ENCODE measurements around the gene TRIM72. TPM values are rescaled to one million over a fixed set of nuclear protein-coding genes. Genes with fewer than 3 reads are reported as not detected.

Gene TRIM72
- total and polyA plus RNA-seq, 2 experiments from 2014 or later, result 0.51 TPM; not detected in 1

- TF ChIP-seq, protein P1, sequence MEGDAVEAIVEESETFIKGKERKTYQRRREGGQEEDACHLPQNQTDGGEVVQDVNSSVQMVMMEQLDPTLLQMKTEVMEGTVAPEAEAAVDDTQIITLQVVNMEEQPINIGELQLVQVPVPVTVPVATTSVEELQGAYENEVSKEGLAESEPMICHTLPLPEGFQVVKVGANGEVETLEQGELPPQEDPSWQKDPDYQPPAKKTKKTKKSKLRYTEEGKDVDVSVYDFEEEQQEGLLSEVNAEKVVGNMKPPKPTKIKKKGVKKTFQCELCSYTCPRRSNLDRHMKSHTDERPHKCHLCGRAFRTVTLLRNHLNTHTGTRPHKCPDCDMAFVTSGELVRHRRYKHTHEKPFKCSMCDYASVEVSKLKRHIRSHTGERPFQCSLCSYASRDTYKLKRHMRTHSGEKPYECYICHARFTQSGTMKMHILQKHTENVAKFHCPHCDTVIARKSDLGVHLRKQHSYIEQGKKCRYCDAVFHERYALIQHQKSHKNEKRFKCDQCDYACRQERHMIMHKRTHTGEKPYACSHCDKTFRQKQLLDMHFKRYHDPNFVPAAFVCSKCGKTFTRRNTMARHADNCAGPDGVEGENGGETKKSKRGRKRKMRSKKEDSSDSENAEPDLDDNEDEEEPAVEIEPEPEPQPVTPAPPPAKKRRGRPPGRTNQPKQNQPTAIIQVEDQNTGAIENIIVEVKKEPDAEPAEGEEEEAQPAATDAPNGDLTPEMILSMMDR (IDR thresholded peaks at IDR 0.05; ENCODE audit: low read depth, low read length), result no peak
- H3K9me3 ChIP-seq (ENCODE audit: low read depth), result no peaks in the 10 kb centered on the region
- no peaks in the 10 kb centered on the region for H3K27me3 ChIP-seq
- H3K36me3 ChIP-seq, result peaks cover 62% of the 10 kb centered on the region
- H3K27ac ChIP-seq, result no peak overlapping the region
- H3K4me1 ChIP-seq (ENCODE audit: low read depth), result peaks cover 16% of the 10 kb centered on the region
- H3K4me3 ChIP-seq, result no peak overlapping the region
- no peak for DNase-seq (ENCODE audit: low read depth in 1 of 2, low spot score in 1 of 2)
Measured at GRCh38 chr16:31183432-31184428, 30.2 kb upstream of the TRIM72 start.

GRCh38 chr16:31184888-31185287 lies 29.0 kb upstream of the TRIM72 start:
- no peak overlapping the region for H3K27ac ChIP-seq
- no peak for DNase-seq (ENCODE audit: low read depth in 1 of 2, low spot score in 1 of 2)
- H3K4me3 ChIP-seq, result no peak overlapping the region
- no peaks in the 10 kb centered on the region for H3K27me3 ChIP-seq
- peaks cover 16% of the 10 kb centered on the region for H3K4me1 ChIP-seq (ENCODE audit: low read depth)
- H3K9me3 ChIP-seq (ENCODE audit: low read depth), result no peaks in the 10 kb centered on the region
- TF ChIP-seq, protein P1 (IDR thresholded peaks at IDR 0.05; ENCODE audit: low read depth, low read length), result no peak
- H3K36me3 ChIP-seq, result peaks cover 73% of the 10 kb centered on the region

GRCh38 chr16:31185339-31185738 lies 28.6 kb upstream of the TRIM72 start:
- Histone ChIP-seq H3K9me3 (ENCODE audit: low read depth) (no peaks in the 10 kb centered on the region), H3K27ac (no peak overlapping the region), H3K4me1 (ENCODE audit: low read depth) (peaks cover 16% of the 10 kb centered on the region), H3K27me3 (no peaks in the 10 kb centered on the region), H3K36me3 (peaks cover 78% of the 10 kb centered on the region), H3K4me3 (no peak overlapping the region)
- DNase-seq (ENCODE audit: low read depth in 1 of 2, low spot score in 1 of 2), result no peak
- TF ChIP-seq, protein P1 (IDR thresholded peaks at IDR 0.05; ENCODE audit: low read depth, low read length), result no peak

DNA sequence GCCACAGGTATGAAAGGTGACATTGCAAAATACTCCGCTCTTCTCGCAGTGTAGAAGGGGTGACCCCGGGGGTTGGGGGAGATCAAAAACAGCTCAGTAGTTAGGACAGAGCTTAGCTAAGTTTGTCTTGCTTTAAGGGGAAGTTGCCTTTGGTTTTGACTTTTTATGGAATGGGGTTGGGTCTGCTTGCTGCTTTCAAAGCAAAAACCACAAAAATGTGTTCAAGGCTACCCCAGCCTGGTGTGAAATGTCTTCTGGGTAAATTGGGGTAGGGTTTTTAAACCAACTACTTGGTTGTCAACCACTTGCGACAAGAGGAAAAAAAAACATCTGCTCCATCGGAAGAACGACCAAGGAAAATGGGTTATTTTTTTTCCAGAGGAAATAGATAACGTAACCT lies 27.7 kb upstream of the TRIM72 start:
- H3K36me3 ChIP-seq, result peaks cover 86% of the 10 kb centered on the region
- no peaks in the 10 kb centered on the region for H3K27me3 ChIP-seq
- TF ChIP-seq, protein P1 (IDR thresholded peaks at IDR 0.05; ENCODE audit: low read depth, low read length), result no peak
- H3K27ac ChIP-seq, result no peak overlapping the region
- H3K4me1 ChIP-seq (ENCODE audit: low read depth), result peaks cover 16% of the 10 kb centered on the region
- no peak overlapping the region for H3K4me3 ChIP-seq
- DNase-seq (ENCODE audit: low read depth in 1 of 2, low spot score in 1 of 2), result no peak
- no peaks in the 10 kb centered on the region for H3K9me3 ChIP-seq (ENCODE audit: low read depth)

GRCh38 chr16:31186930-31187807 lies 26.8 kb upstream of the TRIM72 start:
- H3K27ac ChIP-seq, result no peak overlapping the region
- H3K9me3 ChIP-seq (ENCODE audit: low read depth), result no peaks in the 10 kb centered on the region
- no peaks in the 10 kb centered on the region for H3K27me3 ChIP-seq
- H3K4me1 ChIP-seq (ENCODE audit: low read depth), result peaks cover 7% of the 10 kb centered on the region
- no peak overlapping the region for H3K4me3 ChIP-seq
- peaks cover 96% of the 10 kb centered on the region for H3K36me3 ChIP-seq
- TF ChIP-seq, protein P1 (IDR thresholded peaks at IDR 0.05; ENCODE audit: low read depth, low read length), result no peak
- DNase-seq (ENCODE audit: low read depth in 1 of 2, low spot score in 1 of 2), result no peak
